ENCODE results near the gene WFS1.

DNA sequence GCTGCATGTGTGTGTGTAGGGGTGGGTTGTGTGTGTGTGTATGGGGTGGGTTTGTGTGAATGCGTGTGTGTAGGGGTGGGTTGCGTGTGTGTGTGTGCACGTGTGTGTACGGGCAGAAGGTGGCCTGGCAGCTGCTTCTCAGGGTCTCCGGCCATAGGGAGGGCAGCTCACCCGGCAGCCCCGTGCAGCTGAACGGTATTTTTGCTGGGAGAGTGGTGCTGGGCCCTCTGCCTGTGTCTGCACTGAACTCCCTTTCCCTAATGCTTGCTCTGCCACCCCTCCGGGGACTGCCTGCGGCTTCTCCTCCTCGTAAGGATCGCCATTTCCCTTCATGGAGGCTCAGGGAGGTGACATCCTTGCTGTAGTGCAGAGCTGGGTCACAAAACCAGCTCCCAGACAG, 30.2 kb downstream of the WFS1 start:
- TF ChIP-seq, protein P1, sequence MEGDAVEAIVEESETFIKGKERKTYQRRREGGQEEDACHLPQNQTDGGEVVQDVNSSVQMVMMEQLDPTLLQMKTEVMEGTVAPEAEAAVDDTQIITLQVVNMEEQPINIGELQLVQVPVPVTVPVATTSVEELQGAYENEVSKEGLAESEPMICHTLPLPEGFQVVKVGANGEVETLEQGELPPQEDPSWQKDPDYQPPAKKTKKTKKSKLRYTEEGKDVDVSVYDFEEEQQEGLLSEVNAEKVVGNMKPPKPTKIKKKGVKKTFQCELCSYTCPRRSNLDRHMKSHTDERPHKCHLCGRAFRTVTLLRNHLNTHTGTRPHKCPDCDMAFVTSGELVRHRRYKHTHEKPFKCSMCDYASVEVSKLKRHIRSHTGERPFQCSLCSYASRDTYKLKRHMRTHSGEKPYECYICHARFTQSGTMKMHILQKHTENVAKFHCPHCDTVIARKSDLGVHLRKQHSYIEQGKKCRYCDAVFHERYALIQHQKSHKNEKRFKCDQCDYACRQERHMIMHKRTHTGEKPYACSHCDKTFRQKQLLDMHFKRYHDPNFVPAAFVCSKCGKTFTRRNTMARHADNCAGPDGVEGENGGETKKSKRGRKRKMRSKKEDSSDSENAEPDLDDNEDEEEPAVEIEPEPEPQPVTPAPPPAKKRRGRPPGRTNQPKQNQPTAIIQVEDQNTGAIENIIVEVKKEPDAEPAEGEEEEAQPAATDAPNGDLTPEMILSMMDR (IDR thresholded peaks at IDR 0.05; ENCODE audit: poor library complexity), result no peak
- TF ChIP-seq EZH2phosphoT487 (IDR thresholded peaks at IDR 0.05; ENCODE audit: low read depth, severe bottlenecking, unreplicated experiment), result no peak
